SK-N-MC (cell line): ENCODE results near the gene TSPAN32.
A peak's percentile ranks its signal among the peaks of the same experiment; 100 is the strongest.

Experiments used
- DNase-seq: peaks from one replicate; pipeline ENCODE4 v3.0.0-alpha.2; 2011; ENCODE audit warnings: low read depth, low spot score
- H3K27ac ChIP-seq: fragments of 200-600 bp; sonication (generic); 2 replicates; pipeline ENCODE4 v1.5.1; 2016; ENCODE audit warnings: mixed run types
- H3K36me3 ChIP-seq: fragments of 200-600 bp; sonication (generic); 2 replicates; pipeline ENCODE4 v1.6.1; 2017; ENCODE audit warnings: antibody characterized with exemption, low read length, mixed read lengths; ENCODE audit not compliant: insufficient read depth
- H3K4me3 ChIP-seq: fragments of 200-600 bp; sonication (generic); 2 replicates; pipeline ENCODE4 v1.5.1; 2016
- H3K9ac ChIP-seq: fragments of 200-600 bp; sonication (generic); 2 replicates; pipeline ENCODE4 v1.8.0; 2017; ENCODE audit warnings: mixed run types, mixed read lengths; ENCODE audit not compliant: insufficient read length
- H3K9me3 ChIP-seq: fragments of 200-600 bp; sonication (generic); 2 replicates; pipeline ENCODE4 v1.6.1; 2017; ENCODE audit warnings: low read depth, mild to moderate bottlenecking, antibody characterized with exemption, low read length, moderate library complexity, mixed read lengths
- EZH2 ChIP-seq: fragments of 200-600 bp; sonication (generic); IDR thresholded peaks from one replicate; pipeline ENCODE4 v1.6.1; 2017; ENCODE audit warnings: antibody characterized with exemption
- FOXP2 ChIP-seq: optimal IDR thresholded peaks from 2 replicates; pipeline ENCODE3; 2011; ENCODE audit warnings: mild to moderate bottlenecking, moderate library complexity; ENCODE audit not compliant: insufficient read depth; ENCODE audit errors: extremely low read length, control extremely low read depth
- POLR2AphosphoS5 ChIP-seq: IDR thresholded peaks from 2 replicates; pipeline ENCODE4 v1.6.1; 2012; ENCODE audit warnings: mild to moderate bottlenecking, low read depth, low read length, borderline replicate concordance

The TSPAN32 gene

DNA sequence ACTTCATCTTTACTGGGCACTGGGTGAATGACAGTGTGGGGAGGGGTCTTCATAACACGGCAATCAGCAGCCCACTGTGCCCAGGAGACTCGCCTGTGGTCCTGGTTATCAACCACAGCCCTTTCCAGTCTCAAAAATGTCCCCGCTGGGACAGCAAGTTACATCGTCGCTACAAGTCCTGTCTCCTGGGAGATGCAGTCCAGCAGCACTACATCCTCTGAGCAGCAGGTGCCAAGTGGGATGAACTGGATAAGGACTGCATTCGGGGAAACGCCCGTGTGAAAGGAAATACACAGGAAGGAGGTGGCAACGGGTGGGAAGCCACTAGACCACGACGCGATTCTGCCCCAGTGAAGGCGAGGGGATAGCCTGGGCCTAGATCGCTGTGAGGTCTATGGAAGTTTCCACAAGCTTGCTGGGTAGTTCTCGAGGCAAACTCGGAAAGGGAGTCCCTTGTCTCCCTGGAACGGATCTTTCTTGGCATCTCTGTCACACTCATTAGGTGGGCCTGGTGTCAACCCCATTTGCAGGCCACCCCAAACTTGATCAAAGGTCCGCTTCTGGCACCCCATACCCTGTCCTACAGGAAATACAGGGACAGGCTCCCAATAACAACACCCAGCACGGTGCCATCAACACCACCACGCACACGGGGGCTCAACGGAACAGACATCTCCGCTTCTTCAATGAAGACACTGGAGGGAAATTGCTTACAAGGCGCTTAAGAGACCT is 35.8 kb upstream of the TSPAN32 start:
- no peak overlapping the region for H3K4me3 ChIP-seq
- no peak overlapping the region for H3K9ac ChIP-seq
- no peak overlapping the region for H3K27ac ChIP-seq
- no peaks in the 10 kb centered on the region for H3K36me3 ChIP-seq
- no peaks in the 10 kb centered on the region for H3K9me3 ChIP-seq
- TF ChIP-seq FOXP2 (no peak), EZH2 (no peak), POLR2AphosphoS5 (no peak)
- no peak for DNase-seq

DNA sequence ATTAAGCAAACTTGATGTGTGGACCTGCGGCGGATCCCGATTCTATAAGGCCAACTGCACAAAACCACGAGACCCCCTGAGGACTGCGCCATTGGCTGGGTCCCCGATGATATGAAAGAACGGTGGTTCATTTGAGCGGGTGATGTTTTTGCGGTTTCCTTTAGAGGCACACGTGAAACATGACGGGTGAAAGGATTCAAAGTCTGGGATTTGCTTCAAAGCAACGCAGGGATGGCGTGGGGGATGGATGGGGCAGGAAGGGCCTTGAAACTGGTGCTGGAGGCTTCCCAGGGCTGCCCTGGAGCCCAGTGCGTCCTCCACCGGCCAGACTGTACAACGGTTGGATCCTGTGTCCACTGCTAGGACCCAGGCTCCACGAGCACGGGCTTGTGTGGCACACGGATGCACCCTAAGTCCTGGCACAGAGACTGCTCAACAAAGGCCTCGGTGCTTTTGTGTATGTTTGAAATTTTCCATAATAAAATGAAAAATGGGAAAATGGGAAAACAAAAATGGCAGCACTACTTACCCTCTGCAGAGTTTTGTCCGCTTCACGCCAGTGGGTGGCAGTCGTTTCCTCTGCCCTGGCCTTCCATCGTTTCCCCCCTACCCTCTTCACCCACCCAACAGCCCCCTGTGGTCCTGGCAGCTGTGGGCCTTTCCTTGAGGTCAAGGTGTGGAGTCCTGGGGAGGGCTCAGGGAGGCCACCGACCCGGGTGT is 35.1 kb upstream of the TSPAN32 start:
- H3K36me3 ChIP-seq: no peaks in the 10 kb centered on the region
- TF ChIP-seq FOXP2 (no peak), EZH2 (no peak), POLR2AphosphoS5 (no peak)
- no peak for DNase-seq
- no peak overlapping the region for H3K27ac ChIP-seq
- H3K9ac ChIP-seq: no peak overlapping the region
- no peak overlapping the region for H3K4me3 ChIP-seq
- H3K9me3 ChIP-seq: no peaks in the 10 kb centered on the region

DNA sequence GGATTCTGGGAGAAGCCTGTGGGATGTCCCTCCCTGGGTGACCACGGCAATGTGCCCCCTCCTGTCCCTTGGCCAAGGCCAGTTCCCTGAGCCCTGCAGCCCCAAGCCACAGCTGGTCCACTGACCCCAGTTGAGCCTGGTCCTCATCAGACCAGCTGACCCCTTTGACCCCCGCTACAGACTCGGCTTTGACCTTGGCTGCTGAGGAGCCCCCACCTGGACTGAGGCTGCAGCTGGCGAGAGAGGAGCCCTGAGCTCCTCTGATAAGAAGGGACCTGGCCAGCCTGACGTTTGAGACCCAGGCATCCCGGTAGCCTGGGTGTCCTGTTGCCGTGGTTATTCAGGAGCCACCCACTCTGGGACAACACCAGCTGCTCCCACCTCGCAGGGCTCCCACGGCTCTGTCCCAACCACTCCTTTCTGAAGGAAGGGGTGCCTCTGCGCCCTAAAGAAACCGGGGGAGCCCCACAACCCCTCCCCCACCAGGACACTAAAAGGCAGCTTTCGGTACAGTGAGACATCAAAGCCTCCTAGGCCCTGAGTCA is 34.4 kb upstream of the TSPAN32 start:
- no peak for TF ChIP-seq FOXP2
- no peak for TF ChIP-seq POLR2AphosphoS5
- TF ChIP-seq EZH2: no peak
- Histone ChIP-seq H3K9ac (no peak overlapping the region), H3K27ac (no peak overlapping the region), H3K36me3 (no peaks in the 10 kb centered on the region), H3K9me3 (no peaks in the 10 kb centered on the region), H3K4me3 (no peak overlapping the region)
- no peak for DNase-seq

DNA sequence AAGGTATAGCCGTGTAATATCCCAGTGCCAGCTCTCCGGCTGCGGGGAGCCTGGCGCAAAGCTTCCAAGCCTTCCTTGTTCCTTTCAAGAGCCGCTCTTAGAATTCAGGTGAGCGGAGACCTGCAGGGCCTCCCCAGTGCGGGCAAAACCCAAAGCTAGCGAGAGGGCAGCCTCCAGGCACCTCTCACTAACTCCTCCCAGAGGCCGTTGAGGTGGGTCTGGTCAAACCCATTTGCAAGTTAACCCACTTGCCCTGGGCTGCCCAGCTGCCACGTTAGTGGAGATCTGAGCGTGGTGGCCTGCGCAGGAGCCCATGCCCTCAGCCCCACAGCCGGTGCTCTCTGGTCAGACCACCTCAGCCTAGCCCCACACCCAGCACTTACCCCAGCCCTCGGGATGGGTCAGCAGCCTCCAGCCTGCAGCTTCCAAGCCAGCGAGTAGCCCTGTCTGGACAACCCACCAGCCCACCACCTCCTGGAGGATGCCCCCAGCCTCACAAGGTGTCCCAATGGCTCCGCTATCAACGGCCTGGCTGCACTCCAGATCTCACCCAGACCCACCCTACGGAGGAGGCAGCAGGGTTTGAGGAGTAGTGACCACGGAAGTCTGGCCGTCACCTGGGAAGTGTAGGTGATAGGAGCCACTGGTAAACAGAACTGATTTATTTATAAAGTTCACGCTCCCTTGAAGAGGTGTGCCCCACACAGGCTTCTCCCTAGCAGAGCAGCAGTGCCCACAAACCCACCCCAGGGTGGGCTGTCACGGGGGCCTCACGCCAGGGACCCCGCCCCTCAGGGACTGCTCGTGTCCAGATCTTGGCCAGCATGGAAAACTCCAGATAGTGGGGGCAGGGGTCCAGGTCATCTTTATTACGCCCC is 33.7 kb upstream of the TSPAN32 start:
- H3K27ac ChIP-seq: no peak overlapping the region
- H3K9me3 ChIP-seq: no peaks in the 10 kb centered on the region
- no peak overlapping the region for H3K9ac ChIP-seq
- no peak for DNase-seq
- no peak overlapping the region for H3K4me3 ChIP-seq
- no peak for TF ChIP-seq EZH2
- no peak for TF ChIP-seq FOXP2
- TF ChIP-seq POLR2AphosphoS5: no peak
- H3K36me3 ChIP-seq: no peaks in the 10 kb centered on the region

DNA sequence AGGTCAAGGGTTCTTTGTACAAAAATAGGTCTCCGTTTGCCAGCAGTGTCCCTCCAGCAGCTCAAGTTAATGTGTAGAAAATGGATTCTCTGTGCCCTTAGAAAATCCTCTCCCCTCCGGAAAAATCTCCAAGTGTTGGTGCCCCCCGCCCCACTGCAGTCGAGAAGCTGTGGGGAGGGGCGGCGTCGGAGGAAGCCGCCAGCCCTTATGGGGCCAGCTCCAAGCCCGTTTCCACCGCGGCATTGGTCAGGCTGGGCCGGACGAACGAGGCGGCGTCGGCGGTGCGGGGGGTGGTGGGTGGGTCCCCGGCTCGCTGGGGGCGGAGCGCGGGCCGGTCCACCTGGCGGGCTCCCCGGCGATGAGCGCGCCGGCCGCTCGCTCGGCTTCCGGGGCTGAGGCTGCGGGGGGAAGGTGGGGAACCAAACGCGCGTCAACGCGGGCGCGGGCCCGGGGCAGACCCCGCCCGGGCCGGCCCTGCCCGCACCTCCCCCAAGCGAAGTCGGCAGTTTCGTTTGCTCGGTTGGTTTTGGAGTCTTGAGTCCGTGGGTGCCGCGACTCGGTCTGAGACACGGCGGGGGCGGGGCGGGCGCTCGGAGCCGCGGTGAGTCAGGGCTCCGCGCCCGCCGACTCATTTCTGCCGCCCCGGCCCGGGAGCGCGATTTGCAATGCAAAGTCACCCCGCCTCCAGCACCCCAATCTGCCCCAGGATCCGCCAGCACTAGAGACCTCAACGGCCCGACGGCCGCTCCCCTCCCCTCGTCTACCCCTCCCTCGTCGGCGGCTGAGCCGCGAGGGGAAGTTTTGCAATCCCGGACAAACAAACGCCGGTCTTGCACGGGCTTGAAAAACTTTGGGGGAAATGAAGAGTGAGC is 32.8 kb upstream of the TSPAN32 start:
- no peaks in the 10 kb centered on the region for H3K9me3 ChIP-seq
- no peaks in the 10 kb centered on the region for H3K36me3 ChIP-seq
- H3K9ac ChIP-seq: no peak overlapping the region
- no peak overlapping the region for H3K4me3 ChIP-seq
- no peak overlapping the region for H3K27ac ChIP-seq
- TF ChIP-seq POLR2AphosphoS5 (no peak), EZH2 (peak; percentile 48)
- no peak for DNase-seq

DNA sequence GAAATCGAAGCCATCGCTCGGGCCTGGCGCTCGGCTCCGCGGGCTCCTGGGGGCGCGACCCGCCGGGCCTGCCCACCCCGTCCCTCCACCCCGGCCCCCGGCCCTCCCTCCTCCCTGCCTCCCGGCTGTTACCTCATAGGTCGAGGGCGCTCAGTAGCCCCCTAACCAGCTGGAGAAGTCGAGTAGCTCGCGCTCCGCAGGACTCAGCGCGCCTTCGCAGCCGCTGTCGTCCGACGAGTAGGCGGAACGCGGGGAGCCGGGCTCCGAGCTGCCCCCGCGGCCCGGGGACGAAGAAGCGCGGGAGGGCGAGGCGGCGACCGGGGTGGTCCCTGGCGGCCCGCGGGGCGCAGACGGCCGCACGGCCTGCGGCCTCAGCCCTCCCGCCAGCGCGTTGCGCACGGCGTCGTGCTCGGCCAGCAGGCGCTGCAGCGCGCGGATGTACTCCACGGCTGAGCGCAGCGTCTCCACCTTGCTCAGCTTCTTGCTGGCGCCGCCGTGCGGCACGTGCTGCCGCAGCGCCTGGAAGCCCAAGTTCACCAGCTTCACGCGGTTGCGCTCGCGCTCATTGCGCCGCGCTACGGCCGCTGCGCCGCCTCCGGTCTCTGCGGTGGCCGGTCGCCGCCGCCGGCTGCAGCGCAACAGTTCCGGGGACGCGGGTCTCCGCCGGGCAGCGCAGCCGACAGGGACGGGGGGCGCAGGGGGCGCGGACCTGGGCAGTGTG is 32.1 kb upstream of the TSPAN32 start:
- TF ChIP-seq FOXP2: no peak
- TF ChIP-seq EZH2: no peak
- no peak for TF ChIP-seq POLR2AphosphoS5
- Histone ChIP-seq H3K36me3 (no peaks in the 10 kb centered on the region), H3K9me3 (no peaks in the 10 kb centered on the region), H3K9ac (no peak overlapping the region), H3K4me3 (no peak overlapping the region), H3K27ac (no peak overlapping the region)
- DNase-seq: no peak
